GM12801 (cell line): ENCODE results near the gene TMC3.

Experiments used
- TF ChIP-seq, protein P1 (sequence below): IDR thresholded peaks from one replicate; pipeline ENCODE4 v1.5.1; 2011; ENCODE audit warnings: control low read depth; ENCODE audit not compliant: insufficient read length; ENCODE audit errors: extremely low read depth

Gene TMC3

GRCh38 chr15:81341351-81341750, 32.7 kb downstream of the TMC3 start:
- TF ChIP-seq, protein P1, sequence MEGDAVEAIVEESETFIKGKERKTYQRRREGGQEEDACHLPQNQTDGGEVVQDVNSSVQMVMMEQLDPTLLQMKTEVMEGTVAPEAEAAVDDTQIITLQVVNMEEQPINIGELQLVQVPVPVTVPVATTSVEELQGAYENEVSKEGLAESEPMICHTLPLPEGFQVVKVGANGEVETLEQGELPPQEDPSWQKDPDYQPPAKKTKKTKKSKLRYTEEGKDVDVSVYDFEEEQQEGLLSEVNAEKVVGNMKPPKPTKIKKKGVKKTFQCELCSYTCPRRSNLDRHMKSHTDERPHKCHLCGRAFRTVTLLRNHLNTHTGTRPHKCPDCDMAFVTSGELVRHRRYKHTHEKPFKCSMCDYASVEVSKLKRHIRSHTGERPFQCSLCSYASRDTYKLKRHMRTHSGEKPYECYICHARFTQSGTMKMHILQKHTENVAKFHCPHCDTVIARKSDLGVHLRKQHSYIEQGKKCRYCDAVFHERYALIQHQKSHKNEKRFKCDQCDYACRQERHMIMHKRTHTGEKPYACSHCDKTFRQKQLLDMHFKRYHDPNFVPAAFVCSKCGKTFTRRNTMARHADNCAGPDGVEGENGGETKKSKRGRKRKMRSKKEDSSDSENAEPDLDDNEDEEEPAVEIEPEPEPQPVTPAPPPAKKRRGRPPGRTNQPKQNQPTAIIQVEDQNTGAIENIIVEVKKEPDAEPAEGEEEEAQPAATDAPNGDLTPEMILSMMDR, result no peak

- TF ChIP-seq, protein P1, result no peak
Observed at GRCh38 chr15:81339851-81340250, 34.2 kb downstream of the TMC3 start.

DNA sequence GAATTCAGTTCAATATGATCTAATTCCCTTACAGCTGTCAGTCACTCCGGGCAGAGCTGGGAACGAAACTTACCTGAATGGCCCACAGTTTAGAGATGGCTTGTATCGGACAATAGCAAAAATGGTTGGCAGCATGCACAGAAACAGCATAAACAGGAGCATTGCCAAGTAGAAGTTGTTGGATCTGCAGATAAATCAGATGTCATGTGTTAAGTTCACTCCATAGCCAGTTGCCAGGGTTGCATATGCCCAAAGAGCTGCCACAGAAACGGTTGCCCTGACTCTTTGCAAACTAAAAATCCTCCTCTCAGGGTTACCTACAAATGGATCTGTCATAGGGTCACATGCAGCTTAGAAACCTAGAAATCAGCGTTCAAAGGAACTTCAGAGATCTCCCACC, 34.7 kb downstream of the TMC3 start:
- TF ChIP-seq, protein P1, result no peak

DNA sequence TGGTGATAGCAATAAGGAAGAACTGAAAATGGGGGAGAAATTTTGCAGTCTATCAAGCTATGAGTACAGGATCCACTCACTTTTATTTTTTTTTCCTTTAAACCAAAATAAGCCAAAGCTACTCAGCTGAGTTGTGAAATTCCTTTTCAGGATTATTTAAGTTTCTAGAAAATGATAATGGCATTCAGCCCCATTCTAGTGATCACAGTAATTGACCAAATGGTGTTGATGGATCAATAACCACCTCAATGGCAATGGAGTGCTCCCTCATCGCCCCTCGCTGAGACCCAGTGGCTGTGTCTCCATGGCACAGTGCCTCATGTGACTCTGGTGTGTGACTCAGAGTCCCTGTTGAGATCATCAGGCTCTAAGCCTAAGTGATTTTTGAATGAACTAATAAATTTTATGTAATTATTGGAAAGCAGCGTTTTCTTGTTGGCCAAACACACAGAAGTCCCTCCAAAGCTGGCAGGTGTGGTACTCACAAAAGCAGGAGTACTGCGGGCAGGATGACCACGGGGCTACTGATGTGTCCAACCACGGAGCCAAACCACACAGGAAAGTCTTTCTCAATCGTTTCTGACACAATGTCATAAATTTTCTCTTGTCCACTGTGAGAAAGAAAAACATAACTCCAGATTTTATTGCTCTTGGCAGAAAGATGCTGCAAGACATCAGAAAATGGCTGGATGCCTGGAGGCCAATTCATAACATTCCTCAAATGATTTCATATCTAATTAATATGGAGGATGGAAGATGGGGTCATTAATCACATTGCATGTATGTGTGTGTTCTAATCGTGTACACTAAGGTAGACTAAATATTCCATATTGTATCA, 35.6 kb downstream of the TMC3 start:
- TF ChIP-seq, protein P1, result no peak

DNA sequence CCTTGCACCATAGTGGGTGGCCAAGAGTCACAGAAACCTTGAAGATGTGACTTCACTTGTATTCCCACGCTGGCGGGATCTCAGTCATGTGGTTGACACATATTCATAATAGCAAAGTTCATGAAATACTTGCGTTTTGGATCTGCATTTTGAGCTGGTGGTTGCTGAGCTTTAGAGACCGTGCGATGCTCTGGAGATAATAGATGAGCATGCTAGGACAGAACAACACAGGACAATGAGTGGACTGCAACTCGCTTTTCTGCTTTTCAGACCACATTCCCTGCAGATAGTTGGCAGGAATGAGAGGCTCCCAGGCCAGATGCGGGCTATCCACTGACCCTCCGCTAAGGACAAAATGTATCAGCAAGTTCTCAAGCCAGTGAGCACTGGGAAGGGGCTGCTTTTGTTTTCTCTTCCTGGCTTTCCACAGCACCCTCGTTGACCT, 36.3 kb downstream of the TMC3 start:
- TF ChIP-seq, protein P1, result no peak

GRCh38 chr15:81337241-81337640, 36.8 kb downstream of the TMC3 start:
- TF ChIP-seq, protein P1, result no peak

- TF ChIP-seq, protein P1, result no peak
Observed at GRCh38 chr15:81336568-81336967, 37.4 kb downstream of the TMC3 start.
